ENCODE data around the gene RNU6-1.

The RNU6-1 gene

GRCh38 chr15:67857220-67857619 lies 17.4 kb upstream of the RNU6-1 start:
- DNase-seq (ENCODE audit: low read depth): no peak

- DNase-seq (ENCODE audit: low read depth): no peak
These were observed 16.0 kb upstream of the RNU6-1 start for GRCh38 chr15:67855842-67856241.

GRCh38 chr15:67854358-67854757 lies 14.5 kb upstream of the RNU6-1 start:
- no peak for DNase-seq (ENCODE audit: low read depth)

- DNase-seq (ENCODE audit: low read depth): no peak
These were observed 13.6 kb upstream of the RNU6-1 start for GRCh38 chr15:67853454-67853853.

- no peak for DNase-seq (ENCODE audit: low read depth)
These were observed 12.6 kb upstream of the RNU6-1 start for GRCh38 chr15:67852418-67852817.

- DNase-seq (ENCODE audit: low read depth): no peak
These were observed 11.2 kb upstream of the RNU6-1 start for GRCh38 chr15:67850994-67851571.

GRCh38 chr15:67850336-67850735 lies 10.5 kb upstream of the RNU6-1 start:
- no peak for DNase-seq (ENCODE audit: low read depth)

- no peak for DNase-seq (ENCODE audit: low read depth)
These were observed 9.7 kb upstream of the RNU6-1 start for GRCh38 chr15:67849538-67849937.

GRCh38 chr15:67845974-67846373 lies 6.1 kb upstream of the RNU6-1 start:
- DNase-seq (ENCODE audit: low read depth): no peak

- no peak for DNase-seq (ENCODE audit: low read depth)
These were observed 3.9 kb upstream of the RNU6-1 start for GRCh38 chr15:67843571-67844387.

GRCh38 chr15:67843092-67843501 lies 3.3 kb upstream of the RNU6-1 start:
- no peak for DNase-seq (ENCODE audit: low read depth)

GRCh38 chr15:67841513-67841762 lies 1.6 kb upstream of the RNU6-1 start:
- DNase-seq (ENCODE audit: low read depth): no peak

- peak; percentile 37 for DNase-seq (ENCODE audit: low read depth)
These were observed 1.1 kb upstream of the RNU6-1 start for GRCh38 chr15:67840749-67841512.

GRCh38 chr15:67839499-67839928 lies 331 bp downstream of the RNU6-1 start:
- DNase-seq (ENCODE audit: low read depth): peak; percentile 22

GRCh38 chr15:67838789-67839332 lies 984 bp downstream of the RNU6-1 start:
- DNase-seq (ENCODE audit: low read depth): peak; percentile 41

GRCh38 chr15:67836955-67837354 lies 2.9 kb downstream of the RNU6-1 start:
- DNase-seq (ENCODE audit: low read depth): no peak

- no peak for DNase-seq (ENCODE audit: low read depth)
These were observed 3.4 kb downstream of the RNU6-1 start for GRCh38 chr15:67836477-67836876.

GRCh38 chr15:67836134-67836455 lies 3.8 kb downstream of the RNU6-1 start:
- no peak for DNase-seq (ENCODE audit: low read depth)

- no peak for DNase-seq (ENCODE audit: low read depth)
These were observed 4.3 kb downstream of the RNU6-1 start for GRCh38 chr15:67835297-67836133.

- no peak for DNase-seq (ENCODE audit: low read depth)
These were observed 5.1 kb downstream of the RNU6-1 start for GRCh38 chr15:67834581-67835296.

GRCh38 chr15:67833710-67834511 lies 5.9 kb downstream of the RNU6-1 start:
- DNase-seq (ENCODE audit: low read depth): no peak
